Left forelimb (tissue), 1 donor: ENCODE results near the gene KRTAP10-3.

ENCODE experiments used
- DNase-seq: peaks from one replicate; pipeline ENCODE4 v3.0.0-alpha.2; 2018; ENCODE audit warnings: low spot score

The KRTAP10-3 gene

DNA sequence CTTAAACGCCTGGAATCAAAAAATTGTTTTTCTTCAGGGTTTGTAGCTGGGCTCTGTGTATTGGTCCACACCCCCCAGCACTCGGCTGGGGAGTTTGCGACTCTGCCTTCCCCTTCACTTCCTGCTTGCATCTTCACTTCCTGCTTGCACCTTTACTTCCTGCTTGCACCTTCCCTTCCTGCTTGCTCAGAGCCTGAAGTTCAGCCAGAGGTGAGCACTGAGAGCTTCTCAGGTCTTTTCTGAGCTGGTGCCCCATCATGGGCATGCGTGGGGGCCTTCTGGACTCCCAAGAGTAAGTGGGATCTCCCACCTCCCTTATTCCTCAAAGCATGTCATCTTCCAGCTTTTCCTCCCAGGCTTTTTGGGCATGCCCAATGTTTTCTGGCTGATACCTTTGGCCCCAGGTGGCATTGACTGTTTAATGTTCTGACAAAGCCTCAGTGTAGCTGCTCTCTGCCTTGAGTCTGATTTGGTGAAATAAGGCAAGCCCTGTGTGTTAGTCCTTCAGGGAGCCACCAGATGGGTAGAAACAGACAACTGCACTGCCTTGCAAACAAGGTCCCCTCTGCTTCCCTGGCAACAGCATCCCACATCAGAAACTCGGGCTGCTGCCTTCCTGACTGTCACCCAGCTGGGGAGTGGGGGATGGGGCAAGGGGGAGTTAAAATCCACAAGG, 10.8 kb downstream of the KRTAP10-3 start:
- DNase-seq: no peak

DNA sequence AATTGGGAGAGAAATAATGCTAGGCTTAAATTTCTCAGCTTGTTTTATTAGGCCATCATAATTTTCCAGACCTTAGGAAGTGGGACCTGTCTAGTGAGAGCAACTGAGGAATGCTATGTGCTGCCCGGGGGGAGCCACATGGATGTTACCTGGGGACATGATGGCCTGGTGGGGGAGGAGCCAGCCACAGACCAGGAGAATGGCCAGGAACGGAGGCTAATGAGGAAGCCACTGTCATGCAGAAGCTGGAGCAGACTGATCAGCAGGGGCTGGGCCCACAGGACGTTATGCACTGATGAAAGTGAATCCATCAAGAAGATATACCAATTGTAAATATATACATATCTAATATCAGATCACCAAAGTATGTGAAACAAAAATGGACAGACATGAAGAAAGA, 14.0 kb downstream of the KRTAP10-3 start:
- no peak for DNase-seq

DNA sequence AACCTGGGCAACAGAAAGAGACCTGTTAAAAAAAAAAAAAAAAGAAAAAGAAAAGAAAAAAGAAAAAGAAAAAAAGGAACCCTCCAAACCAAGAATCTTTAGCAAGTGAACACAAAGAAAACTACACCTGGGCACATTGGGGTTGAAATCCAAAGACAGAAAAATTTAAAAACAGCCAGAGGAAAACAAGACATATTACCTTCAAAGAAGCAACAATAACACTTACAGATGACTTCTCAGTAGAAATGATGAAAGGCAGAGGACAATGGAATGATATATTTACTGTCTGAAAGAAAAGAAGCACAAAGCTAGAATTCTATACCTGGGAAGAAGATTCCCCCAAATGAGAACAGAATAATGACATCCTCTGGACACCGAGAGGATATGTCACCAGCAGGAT, 15.9 kb downstream of the KRTAP10-3 start:
- no peak for DNase-seq

DNA sequence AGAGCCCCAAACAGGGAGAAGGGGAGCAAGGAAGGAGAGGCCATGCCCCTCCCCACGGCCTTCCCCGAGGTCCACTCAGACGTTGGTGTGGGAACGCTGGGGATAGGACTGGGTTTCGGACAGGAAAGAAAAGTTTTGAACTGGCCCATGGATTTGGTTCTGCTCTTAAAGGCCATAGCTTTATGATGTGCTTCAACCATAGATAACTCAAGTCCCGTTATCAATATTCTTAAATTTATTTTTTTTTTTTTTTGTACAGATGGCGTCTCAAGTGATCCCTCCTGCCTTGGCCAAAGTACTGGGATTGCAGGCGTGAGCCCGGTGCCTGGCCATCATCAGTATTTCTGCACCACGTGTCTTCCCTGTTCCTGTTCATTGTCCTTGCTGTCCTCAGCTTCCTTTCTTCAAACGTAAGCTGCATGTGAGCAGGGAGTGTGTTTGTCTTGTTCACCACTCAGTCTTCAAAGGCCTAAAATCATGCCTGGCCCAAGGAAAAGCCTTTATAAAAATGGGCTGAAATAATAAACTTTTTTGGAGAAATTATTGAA, 17.8 kb downstream of the KRTAP10-3 start:
- no peak for DNase-seq

DNA sequence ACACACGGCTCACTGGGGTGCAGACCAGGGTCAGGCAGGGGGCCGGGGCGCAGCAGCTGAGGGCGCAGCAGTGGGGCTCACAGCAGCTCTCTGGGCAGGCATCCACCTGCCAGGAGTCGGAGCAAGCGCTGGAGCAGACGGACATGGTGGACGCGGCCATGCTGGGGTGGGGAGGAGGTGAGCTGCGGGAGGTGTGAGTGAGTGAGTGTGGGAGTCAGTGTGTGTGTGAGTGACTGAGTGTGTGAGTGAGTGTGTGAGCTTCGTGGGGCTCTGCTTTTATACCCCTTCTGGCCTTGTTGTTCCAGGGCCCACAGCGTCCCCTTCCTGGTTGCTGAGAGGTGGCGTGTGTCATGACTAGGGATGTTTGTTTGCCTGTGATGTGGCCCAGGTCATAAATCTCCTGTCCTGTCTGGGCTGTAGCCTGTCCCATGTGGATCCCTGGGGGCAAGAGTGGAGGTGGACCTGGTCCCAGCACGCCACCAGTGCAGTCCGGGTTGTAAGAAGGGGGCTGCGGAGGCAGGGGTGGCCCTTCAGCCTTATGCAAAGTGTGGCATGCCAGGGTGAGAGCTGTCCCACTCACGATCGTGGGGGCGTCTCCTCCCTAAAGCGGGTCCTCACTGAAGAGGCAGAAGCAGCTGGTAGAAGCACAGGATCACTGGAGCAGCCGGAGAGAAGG, 18.5 kb downstream of the KRTAP10-3 start, which contains the start of gene KRTAP10-1:
TSS of gene KRTAP10-1 (minus strand) at position 205 of the 676 bp plus-strand sequence. CDS start at position 160, 45 bp downstream.
- peak; percentile 41 for DNase-seq

DNA sequence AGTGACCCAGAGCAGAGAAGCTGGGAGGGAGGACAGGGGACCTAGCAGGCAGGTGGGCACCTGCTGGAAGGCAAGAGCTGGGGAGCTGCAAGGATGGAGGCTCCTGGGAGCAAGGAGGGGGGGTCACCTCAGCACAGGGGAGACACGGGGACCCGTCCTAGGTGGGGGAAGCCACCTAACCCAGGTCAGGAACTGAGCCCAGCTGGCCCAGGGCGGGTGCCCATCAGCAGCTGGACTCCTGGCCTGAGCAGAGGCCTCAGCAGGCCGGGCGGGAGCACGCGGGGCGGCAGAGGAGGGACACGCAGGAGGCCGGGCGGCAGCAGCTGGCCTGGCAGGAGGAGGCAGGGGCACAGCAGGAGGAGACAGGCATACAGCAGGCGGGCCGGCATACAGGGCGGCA, 19.5 kb downstream of the KRTAP10-3 start:
- peak; percentile 53 for DNase-seq

DNA sequence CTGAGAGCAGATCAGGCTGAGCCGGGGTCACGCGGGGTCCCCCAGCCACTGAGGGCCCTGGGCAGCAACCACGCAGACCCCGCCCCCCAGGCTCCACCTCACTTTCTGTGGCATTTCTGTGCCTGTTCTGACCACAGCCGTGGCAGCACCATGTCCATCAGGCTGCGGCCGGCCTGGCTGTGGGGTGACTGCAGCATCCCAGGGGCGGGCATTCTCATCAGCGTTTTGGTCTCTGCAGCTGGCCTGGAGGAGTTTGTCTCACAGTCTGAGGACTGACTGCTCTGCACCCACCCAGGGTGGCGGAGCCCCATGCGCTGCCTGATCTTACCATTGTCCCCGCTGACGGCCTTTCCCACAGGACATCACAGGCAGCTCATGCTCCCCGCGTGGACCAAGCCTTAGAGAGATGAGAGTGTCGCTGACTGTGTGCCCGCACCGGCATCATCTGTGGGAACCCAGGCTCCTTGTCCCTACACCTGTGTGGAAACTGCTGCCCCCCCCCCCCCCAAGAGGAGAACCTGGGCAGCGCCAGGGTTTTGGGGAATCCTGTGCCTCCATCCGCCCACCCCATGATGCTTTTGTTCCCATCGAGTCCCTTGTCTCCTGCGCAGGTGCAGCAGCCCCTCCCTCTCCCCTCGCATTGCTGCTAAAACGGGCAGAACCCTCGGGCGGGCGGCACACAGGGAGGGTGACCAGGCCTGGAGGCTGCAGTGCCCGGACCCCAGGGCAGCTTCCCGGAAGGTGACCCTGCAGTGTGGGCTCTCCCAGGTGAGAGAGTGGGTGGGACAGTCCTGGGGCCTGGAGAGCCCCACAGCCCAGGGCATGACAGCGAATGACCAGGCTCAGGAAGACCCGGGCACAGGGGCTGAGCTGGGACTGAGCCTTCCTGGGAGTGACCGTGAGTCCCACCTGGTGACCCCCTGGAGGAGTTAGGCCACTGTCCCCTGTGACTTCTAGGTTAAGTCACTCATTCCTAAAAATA, 20.4 kb downstream of the KRTAP10-3 start:
- DNase-seq: peak; percentile 48

DNA sequence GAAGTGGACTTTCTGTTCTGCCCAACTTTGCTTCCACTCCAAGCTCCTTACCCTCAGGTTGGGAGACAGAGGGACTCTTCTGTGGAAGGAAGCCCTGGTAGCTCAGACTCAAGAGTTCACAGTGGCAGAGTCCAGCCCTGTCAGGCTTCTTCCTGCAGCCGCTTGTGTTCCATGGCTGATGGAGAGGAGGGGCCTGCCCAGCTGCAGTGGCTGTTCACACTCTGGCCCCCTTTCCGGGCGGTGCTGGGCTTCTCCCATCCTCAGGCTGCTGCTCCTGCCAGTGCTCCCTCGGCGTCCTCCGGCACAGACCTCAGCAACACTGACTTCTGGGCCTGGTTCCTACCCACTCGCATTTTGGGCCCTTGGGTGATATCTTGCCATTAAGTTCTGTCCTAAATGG, 22.6 kb downstream of the KRTAP10-3 start:
- DNase-seq: peak; percentile 44

DNA sequence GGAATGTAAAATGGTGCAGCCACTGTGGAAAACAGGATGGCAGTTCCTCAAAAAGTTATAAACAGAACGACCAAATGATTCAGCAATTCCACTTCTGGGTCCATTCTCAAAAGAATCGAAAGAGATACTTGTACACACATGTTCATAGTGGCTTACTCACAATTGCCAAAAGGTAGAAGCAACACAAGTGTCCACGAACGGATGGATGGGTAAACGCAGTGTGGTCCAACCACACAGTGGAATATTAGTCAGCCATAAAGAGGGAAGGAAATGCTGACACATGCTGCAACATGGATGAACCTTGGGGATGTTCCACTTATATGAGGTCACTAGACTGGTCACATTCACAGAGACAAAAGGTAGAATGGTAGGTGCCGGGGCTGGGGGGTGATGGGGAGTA, 23.9 kb downstream of the KRTAP10-3 start:
- DNase-seq: no peak

DNA sequence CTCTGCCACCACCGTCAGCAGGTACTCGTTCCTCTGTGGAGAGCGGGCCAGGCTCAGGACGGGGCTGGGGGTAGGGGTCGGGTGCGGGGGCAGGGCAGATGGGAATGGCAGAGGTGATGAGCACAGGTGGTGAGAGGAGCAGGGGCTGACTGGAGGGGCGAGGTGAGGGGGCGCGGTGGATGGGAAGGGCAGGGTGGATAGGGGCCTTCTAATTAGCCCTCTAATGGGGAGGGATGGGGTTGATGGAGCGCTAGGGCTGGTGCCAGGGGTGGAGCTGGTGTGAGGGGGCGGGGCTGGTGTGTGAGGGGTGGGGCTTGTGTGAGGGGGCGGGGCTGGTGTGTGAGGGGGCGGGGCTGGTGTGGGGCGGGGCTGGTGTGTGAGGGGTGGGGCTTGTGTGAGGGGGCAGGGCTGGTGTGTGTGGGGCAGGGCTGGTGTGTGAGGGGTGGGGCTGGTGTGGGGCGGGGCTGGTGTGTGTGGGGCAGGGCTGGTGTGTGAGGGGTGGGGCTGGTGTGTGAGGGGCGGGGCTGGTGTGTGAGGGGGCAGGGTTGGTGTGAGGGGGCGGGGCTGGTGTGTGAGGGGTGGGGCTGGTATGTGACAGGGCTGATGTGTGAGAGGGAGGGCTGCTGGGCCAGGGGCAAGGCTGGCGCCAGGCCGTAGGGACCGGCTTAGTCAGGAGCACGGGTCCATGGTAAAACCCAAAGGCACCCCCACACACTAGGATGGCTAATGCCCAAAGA, 24.5 kb downstream of the KRTAP10-3 start:
- no peak for DNase-seq

DNA sequence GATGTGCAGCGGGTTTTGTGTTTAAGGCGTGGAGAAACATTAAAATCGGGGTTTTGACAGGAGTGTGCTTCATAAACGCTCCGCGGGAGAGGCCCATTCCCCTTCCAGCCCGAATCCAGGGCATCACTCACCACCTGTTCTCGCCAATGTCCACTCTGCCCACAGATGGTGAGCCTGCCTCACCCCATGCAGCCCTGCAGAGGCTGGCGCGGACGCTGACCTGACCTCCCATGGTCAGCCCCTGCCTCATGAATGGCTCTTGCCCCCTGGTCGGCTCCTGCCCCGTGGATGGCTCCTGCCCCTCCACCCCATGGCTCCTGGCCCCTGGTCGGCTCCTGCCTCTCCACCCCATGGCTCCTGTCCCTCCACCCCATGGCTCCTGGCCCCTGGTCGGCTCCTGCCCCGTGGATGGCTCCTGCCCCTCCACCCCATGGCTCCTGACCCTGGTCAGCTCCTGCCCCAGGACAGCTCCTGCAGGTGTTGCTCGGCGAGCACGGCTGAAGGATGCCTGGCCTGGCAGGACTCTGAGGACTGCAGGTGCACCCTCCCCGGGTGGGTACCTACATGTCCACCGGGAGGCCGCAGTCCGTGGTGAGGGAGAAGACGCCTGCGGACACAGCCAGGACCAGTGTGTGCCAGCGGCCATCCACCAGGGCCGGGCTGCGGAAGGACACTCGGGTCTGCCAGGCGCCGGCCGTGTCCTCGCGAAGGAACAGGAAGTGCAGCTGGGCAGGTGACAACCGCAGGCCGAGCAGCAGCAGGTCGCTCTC, 25.3 kb downstream of the KRTAP10-3 start:
- DNase-seq: peak; percentile 52

DNA sequence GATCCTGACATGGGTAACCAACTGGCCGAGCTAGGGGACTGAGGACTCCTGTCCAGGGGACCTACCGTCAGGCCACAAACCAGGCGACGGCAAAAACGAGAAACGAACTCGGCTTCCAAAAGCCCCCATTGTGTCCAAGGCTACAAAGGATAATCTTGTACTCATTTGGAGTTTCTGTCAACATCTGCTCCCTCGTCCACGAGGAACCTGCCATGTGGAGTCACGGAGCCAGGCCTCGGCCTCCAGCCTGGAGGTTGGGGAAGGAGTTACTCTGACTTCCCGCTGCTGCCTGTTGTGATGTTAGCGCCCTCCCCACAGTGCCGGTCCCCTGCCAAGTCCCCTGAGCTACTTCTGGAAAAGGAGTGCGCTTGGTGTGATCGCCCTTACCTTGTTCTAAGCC, 25.9 kb downstream of the KRTAP10-3 start:
- DNase-seq: no peak

DNA sequence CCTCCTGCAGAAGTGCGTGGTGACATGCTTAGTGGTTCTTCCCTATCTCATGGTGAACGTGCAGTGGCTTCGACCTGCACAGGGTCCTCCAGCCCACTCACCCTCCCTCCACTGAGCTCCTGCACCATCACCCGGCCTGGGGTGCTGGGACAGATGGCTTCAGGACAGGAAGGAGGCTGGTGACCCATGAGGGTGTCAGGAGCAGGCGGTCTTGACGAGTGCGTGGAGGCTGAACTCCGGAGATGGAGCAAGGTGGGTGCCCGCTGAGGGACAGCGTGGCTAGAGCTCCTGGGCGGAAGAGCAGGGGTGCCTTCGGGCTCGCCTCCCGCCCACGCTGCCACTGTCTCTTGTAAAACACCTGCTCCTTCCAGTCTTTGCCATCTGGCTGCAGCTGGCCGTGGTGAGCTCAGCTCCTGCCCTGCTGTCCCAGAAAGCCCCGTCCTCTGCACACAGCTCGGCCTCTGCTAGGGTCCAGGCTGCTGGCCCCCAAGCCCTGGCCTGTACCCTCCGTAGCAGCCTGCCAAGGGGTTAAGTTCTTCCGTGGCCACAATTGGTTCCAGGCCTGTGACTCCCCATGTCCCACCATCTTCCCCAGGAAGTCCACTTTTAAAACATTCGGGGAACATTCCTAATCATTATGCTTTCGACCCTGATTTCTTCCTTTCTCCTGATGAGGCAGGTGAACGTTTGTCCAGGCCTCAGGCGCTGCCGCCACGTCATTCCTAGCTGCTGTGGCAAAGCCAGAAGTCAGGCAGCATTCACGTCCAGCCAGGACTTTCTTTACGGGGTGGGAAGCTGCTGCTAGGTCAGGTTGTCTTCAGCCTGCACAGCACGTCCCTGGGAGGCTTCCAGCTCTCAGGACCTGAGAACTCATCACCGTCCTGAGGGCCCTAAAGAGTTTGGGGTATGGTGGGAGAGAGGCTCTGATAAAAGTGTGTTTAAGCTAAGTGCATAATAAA, 26.7 kb downstream of the KRTAP10-3 start:
- peak; percentile 61 for DNase-seq

DNA sequence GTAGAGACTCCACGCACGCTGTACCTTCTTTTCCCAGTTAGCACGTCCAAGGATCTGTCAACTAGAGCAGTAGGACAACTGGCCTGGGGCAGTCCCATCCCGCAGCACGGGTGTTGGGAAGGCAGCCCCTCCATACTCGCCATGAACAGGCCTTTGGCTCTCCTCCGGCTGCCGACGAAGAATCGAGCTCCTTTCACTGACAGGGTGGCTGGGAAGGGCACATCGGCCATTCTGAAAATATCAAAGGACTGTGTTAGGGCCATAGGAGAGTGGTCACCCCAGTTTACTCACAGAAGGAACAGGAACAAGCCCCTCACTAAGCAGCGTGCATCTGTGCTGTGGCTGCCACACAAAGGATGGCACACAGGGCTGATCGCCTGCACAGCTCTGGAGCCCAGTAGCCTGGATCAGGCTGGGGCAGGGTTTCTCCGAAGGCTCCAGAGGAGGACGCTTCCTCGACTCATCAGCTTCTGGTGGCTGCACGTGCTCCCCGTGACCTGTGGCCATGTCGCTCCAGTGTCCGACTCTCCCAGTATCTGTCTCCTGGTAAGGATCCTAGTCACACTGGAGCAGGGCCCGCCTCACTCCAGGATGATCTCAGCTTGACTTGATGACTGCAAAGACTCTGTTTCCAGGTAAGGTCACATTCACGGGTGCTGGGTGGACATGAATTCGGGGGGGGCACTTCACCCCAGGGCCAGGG, 27.5 kb downstream of the KRTAP10-3 start:
- peak; percentile 55 for DNase-seq

DNA sequence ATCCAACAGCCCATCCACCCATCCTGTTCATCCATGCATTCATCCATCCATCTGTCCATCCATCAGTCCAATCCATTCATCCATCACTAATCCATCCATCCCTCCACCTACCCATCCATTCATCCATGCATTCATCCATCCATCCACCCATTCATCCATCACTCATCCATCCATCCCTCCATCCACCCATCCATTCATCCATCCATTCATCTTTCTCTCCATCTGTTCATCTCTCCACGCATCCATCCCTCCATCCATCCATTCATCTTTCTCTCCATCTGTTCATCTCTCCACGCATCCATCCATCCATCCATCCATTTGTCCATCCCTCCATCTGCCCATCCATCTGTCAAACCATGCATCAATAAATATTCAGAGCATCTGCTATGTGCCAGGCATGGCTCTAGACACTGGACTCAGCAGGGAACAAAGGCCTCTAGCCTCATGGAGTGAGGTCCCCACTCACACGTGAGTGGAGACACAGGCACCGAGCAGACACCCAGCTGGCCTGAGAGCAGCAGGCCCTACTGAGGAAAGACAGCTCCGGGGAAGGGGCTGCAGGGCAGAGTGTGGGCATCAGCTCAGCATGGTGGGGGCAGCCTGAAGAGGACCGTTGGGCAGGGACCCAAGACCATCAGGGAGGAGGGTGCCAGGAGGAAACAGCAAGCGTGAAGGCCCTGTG, 28.2 kb downstream of the KRTAP10-3 start:
- peak; percentile 34 for DNase-seq

DNA sequence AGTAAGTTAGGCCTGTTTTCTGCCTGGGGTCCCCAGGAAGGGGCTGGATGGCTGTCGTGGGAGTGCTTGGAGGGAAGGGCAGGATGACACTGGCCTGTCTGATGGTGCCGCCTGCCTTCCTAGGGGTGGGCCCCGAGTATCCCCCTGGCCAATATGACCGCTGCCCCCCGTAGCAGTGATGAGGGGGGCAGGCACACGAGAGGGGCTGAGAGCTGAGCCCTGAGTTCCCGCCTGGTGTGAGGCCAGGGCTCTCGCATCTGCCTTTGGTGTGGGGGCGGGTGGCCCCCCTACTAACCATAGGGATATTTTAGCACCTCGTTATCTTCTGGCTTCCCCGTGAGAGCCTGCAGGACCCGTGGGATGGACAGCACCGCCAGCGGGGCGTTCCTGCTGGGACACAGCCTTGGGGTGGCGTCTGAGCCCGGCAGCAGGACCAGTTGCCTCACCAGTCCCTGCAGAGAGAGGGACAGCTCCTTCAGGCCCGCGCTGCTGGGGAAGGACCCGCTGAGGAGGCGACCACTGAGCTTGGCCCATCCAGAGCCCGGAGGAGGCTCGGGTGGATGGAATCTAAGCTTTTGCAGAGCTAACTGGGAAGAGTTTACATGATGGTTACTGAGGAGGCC, 29.0 kb downstream of the KRTAP10-3 start:
- DNase-seq: peak; percentile 51

DNA sequence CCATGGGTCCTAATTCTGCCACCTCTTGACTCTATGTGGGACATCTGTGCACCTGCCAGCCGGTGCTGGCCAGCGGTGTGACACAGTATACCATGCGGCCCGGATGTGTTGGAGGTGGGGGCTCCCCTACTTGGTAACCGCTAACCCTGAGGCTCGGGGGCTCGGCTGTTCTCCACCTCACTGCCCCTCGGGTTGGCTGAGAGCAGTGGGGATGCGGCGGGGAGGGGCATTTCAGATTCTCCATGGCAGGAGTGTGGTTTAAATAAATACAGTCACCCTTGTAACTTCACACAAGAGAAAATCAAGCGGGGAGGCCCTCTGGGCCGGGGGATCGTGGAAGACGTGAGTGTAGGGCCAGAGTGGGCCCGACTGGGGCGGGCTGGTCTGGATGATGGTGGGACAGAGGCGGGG, 29.6 kb downstream of the KRTAP10-3 start:
- DNase-seq: peak; percentile 51

DNA sequence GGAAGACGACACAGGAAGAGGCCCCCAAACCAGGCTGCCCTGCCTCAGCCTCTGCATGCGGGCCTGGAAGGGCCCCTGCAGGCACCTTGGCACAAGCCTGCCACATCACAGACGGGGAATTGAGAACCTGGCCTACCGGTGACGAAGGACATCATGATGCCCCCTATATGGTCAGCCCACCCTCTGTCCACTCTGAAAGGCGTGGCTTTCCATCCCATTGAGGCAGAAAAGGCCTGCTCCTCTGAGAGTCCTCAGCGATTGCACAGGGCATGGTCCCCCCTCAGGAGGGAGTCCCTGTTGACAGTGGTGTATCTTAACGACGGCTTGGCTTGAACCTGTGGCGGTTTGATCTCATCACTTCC, 30.0 kb downstream of the KRTAP10-3 start:
- no peak for DNase-seq
